HAP-1 (cell line): ENCODE data around the gene SP8.

Experiments used
- DNase-seq, 2 experiments: peaks; one replicate each; pipeline ENCODE4 v3.0.0-alpha.2; 2016 to 2020; ENCODE audit warnings: low spot score in 2 of 2
- H3K27me3 ChIP-seq: fragments of 250-450 bp; sonication (Bioruptor Pico); 2 replicates; pipeline ENCODE4 v1.5.1; 2020; ENCODE audit warnings: low read depth, mild to moderate bottlenecking, moderate library complexity
- H3K36me3 ChIP-seq: fragments of 250-450 bp; sonication (Bioruptor Pico); replicated peaks from 2 replicates; pipeline ENCODE4 v1.5.1; 2020; ENCODE audit warnings: mild to moderate bottlenecking
- H3K4me1 ChIP-seq: fragments of 250-450 bp; sonication (Bioruptor Pico); 2 replicates; pipeline ENCODE4 v1.5.1; 2020; ENCODE audit warnings: mild to moderate bottlenecking
- H3K4me3 ChIP-seq: fragments of 250-450 bp; sonication (Bioruptor Pico); 2 replicates; pipeline ENCODE4 v1.5.1; 2020; ENCODE audit warnings: mild to moderate bottlenecking, moderate library complexity
- H3K9me3 ChIP-seq: fragments of 250-450 bp; sonication (Bioruptor Pico); 2 replicates; pipeline ENCODE4 v1.5.1; 2020; ENCODE audit warnings: mild to moderate bottlenecking, moderate library complexity
- in situ Hi-C: fragments of 300-500 bp; cut with MboI; formaldehyde crosslinking; loops from 3 replicates; pipeline ENCODE4 v1.14.3; 2020; ENCODE audit warnings: low sequenced_read_pairs, inconsistent platforms, mixed read lengths

SP8 gene

DNA sequence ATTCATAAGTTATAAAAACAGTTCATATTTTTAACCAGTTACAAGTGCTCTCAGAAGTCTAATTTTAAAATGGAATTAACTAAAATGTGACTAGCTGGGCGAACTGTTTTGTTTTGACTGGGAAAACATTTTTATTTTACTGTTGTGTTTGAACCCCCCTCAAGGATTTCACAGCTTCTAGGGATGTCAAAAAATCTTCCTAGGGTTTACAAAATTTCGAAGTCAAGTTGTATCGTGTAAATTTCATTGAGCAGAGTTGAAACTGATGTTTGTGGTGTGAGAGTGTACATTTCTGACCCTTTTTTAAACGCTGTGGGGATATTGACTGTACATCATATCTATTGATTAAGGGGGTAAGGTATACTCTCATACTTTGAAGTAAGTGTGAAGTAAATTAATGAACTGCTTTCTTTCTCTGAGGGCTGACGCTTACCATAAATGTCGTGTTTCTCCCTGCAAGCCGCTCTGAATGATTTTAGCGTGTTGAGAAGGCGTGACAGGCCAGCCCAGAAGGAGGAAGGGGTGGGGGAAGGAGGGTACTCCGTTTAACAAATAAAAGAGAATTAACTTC lies 1.8 kb upstream of the SP8 start:
- in situ Hi-C loops, result no loop called here
- DNase-seq, result no peak
- Histone ChIP-seq H3K9me3 (no peaks in the 10 kb centered on the region), H3K4me3 (no peak overlapping the region), H3K4me1 (peaks cover 5% of the 10 kb centered on the region; the same call in 1 of the 2 replicates), H3K36me3 (no peaks in the 10 kb centered on the region), H3K27me3 (peaks cover 60% of the 10 kb centered on the region)

DNA sequence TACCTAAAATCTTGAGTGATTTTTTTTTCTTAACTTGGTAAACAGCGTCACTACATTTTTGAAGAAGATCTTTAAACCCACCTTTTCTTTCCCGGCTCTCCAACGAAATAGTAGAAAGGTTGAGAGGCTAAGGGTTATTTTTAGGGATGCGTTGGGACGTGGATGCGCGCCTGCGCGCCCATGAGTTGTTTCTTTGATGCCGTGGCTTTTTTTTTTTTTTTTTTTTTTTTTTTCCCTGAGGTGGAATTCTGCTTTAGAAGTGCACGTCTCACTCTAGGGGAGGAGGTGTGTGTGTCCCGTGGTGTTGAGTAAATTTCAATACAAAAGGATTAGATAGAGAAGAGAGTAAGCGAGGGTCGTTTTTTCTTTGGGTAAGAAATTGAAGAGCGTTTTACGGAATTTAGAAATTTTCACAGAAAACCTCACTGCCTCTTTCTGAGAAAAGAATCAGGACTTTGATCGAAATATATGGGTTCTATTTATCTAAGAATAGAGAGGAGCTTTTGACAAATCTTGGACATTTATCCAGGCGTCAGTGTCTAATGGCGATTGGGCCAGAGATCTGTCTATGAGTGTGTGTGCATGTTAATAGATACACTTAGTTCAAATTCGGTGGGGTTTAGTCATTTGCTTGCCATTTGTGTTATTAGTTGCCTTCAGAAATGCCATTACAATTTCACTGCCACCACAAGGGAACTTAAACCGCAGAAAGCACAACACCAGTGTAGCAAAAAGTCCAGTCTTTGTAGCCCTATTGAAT lies 1.2 kb upstream of the SP8 start:
- no peak for DNase-seq
- no peaks in the 10 kb centered on the region for H3K9me3 ChIP-seq
- H3K27me3 ChIP-seq, result peaks cover 57% of the 10 kb centered on the region
- in situ Hi-C loops, result no loop called here
- H3K4me1 ChIP-seq, result peaks cover 8% of the 10 kb centered on the region
- no peaks in the 10 kb centered on the region for H3K36me3 ChIP-seq
- H3K4me3 ChIP-seq, result peak overlapping the region; percentile 50

DNA sequence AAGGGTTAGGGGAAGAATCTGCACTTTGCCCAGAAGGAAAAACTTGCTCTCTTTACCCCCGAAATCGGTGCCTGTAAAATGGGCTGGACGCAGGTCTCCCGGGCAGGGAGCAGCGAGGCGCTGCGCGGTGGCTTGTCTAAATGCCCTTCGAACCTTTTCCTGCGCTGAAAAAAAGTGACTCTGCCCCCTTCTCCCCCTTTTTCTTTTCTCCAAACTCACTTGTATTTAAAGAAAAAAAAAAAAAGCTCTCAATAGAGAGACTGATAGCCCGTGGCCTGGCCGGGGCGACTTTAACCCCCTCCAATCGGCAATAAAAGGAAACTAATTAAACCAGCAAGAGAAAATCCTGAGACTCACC lies 286 bp downstream of the SP8 start:
- H3K4me3 ChIP-seq, result peak overlapping the region; percentile 50
- peaks cover 43% of the 10 kb centered on the region for H3K27me3 ChIP-seq
- no peaks in the 10 kb centered on the region for H3K36me3 ChIP-seq
- no peaks in the 10 kb centered on the region for H3K9me3 ChIP-seq
- in situ Hi-C loops, result no loop called here
- peaks cover 9% of the 10 kb centered on the region for H3K4me1 ChIP-seq
- peak in 1 of 2 experiments; percentile 41 for DNase-seq

DNA sequence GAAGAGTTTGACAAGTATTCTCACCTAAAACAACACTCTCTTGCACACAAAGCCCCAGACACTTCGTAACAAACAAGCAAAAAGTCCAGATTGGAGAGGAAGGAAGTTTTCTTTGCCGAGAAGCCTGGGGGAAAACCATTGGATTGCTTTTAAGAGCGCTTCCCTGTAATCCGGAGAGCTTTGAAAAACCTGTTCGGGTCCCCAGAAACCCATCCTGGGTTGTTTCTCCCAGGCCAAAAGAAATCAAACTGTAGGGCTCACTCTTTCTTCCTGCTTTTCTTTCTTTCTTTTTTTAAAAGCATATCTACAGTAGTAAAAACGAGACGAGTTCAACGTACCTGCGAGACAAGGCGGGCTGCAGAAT lies 655 bp downstream of the SP8 start:
- Histone ChIP-seq H3K36me3 (no peaks in the 10 kb centered on the region), H3K4me1 (peaks cover 9% of the 10 kb centered on the region), H3K4me3 (peak overlapping the region; percentile 50), H3K9me3 (no peaks in the 10 kb centered on the region), H3K27me3 (peaks cover 39% of the 10 kb centered on the region)
- in situ Hi-C loops, result no loop called here
- peak in 1 of 2 experiments; percentile 14 for DNase-seq

DNA sequence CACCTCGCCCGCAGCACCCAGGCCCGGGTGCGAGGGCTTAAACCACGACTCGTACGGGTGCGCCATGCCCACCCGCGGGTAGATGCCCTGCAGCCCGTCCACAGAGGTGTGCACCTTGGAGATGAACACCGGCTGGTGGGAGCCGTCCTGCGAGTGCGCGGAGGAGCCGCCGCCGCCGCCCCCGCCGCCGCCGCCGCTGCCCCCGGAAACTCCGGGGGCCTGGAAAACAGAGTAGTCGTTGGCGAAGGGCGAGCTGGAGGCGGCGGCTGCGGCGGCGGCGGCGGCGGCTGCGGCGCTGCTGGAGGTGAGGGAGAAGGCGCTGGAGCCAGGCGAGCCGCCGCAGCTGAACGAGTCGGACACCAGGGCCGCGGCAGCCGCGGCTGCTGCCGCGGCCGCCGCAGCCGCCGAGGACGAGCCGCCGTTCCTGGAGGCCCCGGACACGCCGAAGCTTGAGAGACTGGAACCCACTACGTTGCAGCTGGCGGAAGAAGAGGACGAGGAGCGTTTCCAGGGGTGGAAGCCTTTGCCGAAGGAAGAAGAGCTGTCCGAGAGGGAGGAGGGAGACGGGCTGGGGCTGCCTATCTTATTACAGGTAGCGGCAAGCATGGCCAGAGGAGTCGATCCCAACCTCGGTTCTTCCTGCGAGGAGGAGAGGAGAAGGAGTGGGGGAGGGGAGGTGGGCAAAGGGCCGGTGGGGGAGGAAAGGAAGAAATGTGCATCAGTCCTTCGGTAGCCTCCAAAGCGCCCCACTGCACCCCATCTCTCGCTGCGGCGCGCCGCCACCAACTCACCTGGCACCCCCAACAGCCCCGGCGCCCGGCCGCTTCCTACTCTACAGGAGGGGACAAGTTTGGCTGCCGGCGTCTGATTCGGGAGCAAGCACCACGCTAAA lies 1.3 kb downstream of the SP8 start:
- peaks cover 33% of the 10 kb centered on the region for H3K27me3 ChIP-seq
- in situ Hi-C loops, result no loop called here
- no peaks in the 10 kb centered on the region for H3K9me3 ChIP-seq
- H3K4me1 ChIP-seq, result peaks cover 9% of the 10 kb centered on the region
- peak overlapping the region; percentile 50 for H3K4me3 ChIP-seq
- DNase-seq, result peak; percentile 34 to 61
- no peaks in the 10 kb centered on the region for H3K36me3 ChIP-seq

DNA sequence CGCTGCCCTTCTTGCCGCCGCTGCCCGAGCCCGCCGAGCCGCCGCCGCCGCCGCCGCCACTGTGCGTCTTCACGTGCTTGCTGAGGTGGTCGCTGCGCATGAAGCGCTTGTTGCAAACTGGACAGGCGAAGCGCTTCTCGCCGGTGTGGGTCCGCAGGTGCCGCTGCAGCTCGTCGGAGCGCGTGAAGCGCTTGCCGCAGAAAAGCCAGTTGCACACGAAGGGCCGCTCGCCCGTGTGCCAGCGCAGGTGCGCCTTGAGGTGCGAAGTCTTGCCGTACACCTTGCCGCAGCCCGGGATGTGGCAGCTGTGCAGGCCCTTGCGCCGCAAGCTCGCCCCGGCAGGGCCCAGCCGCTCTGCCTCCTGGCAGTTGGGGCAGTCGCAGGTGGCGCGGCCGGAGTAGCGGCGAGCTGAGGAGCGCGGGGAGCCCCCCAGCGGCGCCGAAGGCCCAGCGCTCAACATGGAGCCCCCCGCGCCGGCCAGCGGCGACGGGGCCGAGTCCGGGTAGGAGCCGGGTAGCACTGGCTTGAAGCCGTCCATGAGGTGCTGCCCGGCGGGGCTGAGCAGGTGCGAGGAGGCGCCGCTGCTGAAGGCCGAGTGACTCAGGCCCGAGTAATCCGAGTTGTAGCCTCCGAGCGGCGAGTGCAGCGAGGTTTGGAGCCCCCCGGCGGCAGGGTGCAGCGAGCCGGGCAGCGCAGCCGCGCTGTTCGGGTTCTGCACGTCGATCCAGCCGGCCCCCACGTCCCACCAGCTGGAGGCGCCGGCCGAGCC lies 2.1 kb downstream of the SP8 start:
- Histone ChIP-seq H3K36me3 (no peaks in the 10 kb centered on the region), H3K4me3 (peak overlapping the region; percentile 50), H3K4me1 (peaks cover 9% of the 10 kb centered on the region), H3K9me3 (no peaks in the 10 kb centered on the region), H3K27me3 (peaks cover 28% of the 10 kb centered on the region)
- peak; percentile 30 to 73 for DNase-seq
- in situ Hi-C loops, result no loop called here

DNA sequence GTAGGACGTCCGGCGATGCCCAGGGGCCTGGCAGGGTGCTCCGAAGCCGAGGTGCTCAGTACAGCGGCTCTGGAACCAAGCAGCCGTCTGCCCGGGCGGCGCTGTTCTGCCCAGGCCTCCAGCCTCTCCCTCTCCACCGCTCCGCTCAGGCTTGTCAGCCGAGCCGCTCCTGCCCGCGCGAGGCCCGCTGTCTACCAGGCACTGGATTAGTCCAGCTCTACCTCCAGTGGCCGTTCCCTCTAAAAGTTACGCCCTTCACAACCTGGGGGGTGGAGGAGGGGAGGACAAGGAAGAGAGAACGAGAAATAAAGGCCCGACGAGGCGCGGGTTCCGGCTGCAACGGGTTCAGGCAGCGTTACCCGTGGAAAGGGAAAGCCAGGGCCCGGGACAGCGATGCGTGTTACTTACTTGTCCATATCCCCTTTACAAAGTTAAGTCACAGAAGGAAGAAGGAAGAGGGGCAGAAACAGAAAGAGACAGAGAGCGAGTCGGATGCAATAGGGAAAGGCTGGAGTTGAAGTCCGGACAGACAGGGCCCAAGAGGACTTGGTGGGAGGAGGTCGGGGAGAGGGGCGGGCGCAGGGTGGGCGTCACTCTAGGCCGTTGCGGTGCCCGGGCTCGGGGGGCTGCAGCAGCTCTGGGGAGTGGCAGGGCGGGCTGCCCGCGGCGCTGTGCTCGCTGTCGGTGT lies 2.8 kb downstream of the SP8 start:
- Histone ChIP-seq H3K4me1 (peaks cover 9% of the 10 kb centered on the region), H3K27me3 (peaks cover 25% of the 10 kb centered on the region), H3K4me3 (no peak overlapping the region), H3K9me3 (no peaks in the 10 kb centered on the region), H3K36me3 (no peaks in the 10 kb centered on the region)
- in situ Hi-C loops, result no loop called here
- no peak for DNase-seq

DNA sequence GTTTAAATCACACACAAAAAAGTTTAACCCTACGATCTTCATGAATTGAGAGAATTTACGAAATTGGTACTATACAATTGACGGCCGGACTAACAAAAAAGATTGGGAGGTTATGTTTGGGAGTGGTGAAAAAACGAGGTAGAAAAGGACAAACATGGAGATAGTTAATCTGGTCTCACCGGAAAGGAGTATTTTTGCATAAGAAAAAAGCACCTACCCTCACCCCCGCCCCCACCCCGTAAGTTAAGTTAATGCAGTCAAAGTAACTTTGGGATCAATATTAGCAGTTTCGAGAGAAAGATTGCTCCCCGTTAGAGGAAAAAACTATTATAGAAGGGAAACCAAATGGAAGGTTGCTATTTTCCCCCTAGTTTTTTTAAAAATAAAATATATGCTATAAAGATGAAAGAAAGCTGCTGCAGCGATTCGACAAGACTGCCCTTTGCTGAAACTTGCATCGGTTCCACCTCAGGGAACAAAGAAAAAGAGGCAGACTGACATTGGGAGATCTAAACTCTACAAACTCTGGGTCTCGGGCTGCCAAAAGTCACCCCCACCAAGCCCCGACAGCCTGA lies 3.5 kb downstream of the SP8 start:
- Histone ChIP-seq H3K36me3 (no peaks in the 10 kb centered on the region), H3K4me1 (peaks cover 12% of the 10 kb centered on the region), H3K4me3 (no peak overlapping the region), H3K27me3 (peaks cover 19% of the 10 kb centered on the region), H3K9me3 (no peaks in the 10 kb centered on the region)
- in situ Hi-C loops, result no loop called here
- no peak for DNase-seq

DNA sequence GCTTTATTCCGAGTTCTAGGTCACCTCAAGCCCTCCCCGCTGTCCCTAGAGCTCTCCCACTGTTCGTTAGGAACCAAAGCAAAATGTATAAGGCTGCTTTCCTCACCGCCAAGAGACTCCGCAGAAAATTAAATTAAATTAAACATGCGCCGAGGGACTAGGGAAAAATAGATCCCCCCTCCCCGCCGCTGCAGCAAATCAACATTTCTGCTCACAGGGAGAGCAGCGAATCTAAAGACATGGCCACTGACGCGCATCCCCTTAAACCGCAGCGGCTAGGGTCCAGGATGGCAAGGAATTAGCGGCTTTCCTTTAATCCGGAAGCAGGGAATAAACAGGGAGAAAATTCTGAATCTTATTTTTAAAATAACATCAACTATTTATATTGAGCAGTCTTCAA lies 7.6 kb downstream of the SP8 start:
- H3K27me3 ChIP-seq, result peaks cover 31% of the 10 kb centered on the region
- no peaks in the 10 kb centered on the region for H3K9me3 ChIP-seq
- H3K36me3 ChIP-seq, result no peaks in the 10 kb centered on the region
- H3K4me1 ChIP-seq, result peaks cover 13% of the 10 kb centered on the region
- no peak overlapping the region for H3K4me3 ChIP-seq
- in situ Hi-C loops, result loop anchor here (5.0 to 10.0 kb wide), 2 partner anchors 468 to 986 kb away; no protein-coding TSS in a partner anchor
- DNase-seq, result no peak

DNA sequence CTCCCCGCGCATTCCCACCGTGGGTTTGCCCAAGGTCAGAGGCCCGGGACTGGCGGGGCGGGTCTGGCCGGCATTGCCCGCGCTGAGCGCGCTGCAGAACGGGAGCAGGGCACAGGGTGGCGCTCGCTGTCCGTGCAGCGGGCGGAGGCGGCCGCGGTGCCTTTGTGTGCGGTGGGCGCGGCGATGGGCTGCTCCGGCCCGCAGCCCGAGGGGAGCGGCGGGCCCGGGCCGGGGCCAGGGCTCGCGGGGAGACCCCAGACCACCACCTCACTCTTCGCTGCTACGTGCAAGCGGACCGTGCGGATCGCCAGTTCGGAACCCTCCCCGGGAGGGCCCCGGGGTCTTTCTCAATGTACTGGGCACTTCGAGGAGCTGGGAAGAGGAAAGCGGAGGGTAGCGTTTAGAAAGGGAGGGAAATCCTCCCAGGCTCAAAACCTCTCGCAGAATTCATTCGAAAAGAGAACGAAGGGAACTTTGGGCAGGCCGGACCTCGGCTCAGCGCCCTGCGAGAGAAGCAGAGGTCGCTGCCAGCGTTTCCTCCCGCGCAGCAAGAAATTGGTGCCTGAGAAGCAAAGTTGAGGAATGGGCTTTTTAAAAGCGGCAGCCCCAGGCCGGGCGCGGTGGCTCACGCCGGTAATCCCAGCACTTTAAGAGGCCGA lies 8.5 kb downstream of the SP8 start:
- in situ Hi-C loops, result loop anchor here (5.0 to 10.0 kb wide), 2 partner anchors 469 to 987 kb away; no protein-coding TSS in a partner anchor
- H3K4me1 ChIP-seq, result peaks cover 13% of the 10 kb centered on the region
- peak; percentile 45 to 84 for DNase-seq
- H3K27me3 ChIP-seq, result peaks cover 31% of the 10 kb centered on the region
- H3K9me3 ChIP-seq, result no peaks in the 10 kb centered on the region
- H3K4me3 ChIP-seq, result peak overlapping the region; percentile 32
- no peaks in the 10 kb centered on the region for H3K36me3 ChIP-seq

DNA sequence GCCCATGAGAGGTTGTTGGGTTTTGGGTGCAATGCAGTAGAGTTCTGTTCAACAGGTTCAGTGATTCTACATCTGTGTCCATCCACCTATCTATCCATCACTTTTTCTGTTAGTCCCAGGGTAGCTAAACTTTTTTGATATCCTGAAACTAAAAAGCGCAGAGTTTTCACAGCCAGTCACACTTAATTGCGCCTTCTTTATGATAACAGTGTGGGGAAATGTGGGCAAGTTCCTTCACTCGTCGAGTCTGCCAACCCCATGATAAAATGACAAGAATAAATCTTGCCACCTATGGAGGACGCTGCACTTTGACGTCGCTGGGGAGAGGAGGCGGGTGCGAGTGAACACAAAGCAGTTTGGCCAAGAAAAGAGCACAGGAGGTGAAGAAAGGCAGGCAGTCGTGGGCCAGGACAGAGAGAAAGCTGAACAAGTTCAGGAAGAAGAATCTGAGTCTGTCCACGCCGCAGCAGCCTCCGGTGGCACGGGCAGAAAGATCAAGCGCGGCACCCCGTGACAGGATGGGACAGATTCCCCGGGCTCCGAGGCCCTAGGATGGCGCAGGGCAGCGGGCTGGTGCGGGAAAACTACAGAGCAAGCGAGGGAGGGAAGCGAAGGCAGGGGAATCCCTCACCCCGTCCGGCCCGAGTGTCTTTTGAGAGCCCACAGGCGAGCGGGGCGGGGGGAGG lies 9.2 kb downstream of the SP8 start:
- in situ Hi-C loops, result loop anchor here (5.0 to 10.0 kb wide), 2 partner anchors 470 to 987 kb away; no protein-coding TSS in a partner anchor
- no peaks in the 10 kb centered on the region for H3K9me3 ChIP-seq
- H3K27me3 ChIP-seq, result peaks cover 33% of the 10 kb centered on the region
- no peaks in the 10 kb centered on the region for H3K36me3 ChIP-seq
- peak overlapping the region; percentile 32 for H3K4me3 ChIP-seq
- peaks cover 9% of the 10 kb centered on the region for H3K4me1 ChIP-seq
- DNase-seq, result no peak

DNA sequence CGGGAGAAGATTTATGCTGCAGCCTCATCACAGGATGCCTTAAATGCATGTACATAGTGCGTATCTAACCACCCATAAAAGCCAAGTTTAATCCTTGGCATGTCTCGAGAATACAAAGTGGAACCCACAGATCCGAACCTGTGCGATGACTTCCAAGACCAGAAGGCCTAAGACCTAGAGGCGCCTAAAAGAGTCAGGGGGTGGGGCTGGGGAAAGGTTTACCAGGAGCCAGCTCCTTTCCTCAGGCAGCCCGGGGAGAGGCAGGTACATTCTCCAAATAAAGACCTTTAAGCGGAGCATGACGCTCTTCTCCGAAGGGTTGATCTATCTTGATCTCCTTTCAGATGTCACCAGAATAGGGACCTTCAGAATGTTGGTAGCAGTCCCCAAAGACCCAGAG lies 9.7 kb downstream of the SP8 start:
- H3K4me3 ChIP-seq, result no peak overlapping the region
- in situ Hi-C loops, result loop anchor here (5.0 to 10.0 kb wide), 2 partner anchors 470 to 988 kb away; no protein-coding TSS in a partner anchor
- H3K27me3 ChIP-seq, result peaks cover 39% of the 10 kb centered on the region

More for the DNA sequence above, 9.7 kb downstream of the SP8 start:
- no peaks in the 10 kb centered on the region for H3K9me3 ChIP-seq
- peaks cover 9% of the 10 kb centered on the region for H3K4me1 ChIP-seq
- H3K36me3 ChIP-seq, result no peaks in the 10 kb centered on the region
- DNase-seq, result no peak
